GM23338 (cell line): Measurements from ENCODE around the gene CSRNP3. TPM values are rescaled to one million over a fixed set of nuclear protein-coding genes. Genes with fewer than 3 reads are reported as not detected.

Source experiments
- polyA plus RNA-seq: library from polyadenylated mRNA; unstranded; fragments of >200 nt; fragmentation: Nextera tagmentation; extraction: Ambion mirVana; gene quantifications from 2 replicates; pipeline ENCODE4 v1.2.1, GENCODE V29; 2016
- total RNA-seq: library from RNA; depleted of rRNA; stranded (reverse); fragments of >200 nt; shearing (Covaris generic); gene quantifications from 2 replicates; pipeline ENCODE4 v1.2.3, GENCODE V29; 2014; rRNA removed

The CSRNP3 gene
- total and polyA plus RNA-seq, 2 experiments from 2014 or later = 3.8 to 6.8 TPM

Other genes starting within 250 kb of the CSRNP3 start
- gene SCN2A, start 230.3 kb upstream of the CSRNP3 start, total RNA-seq = 0.52 and 0.82 TPM in 2 replicates
- gene SCN2A, start 230.3 kb upstream of the CSRNP3 start, polyA plus RNA-seq = 0.45 and 0.52 TPM in 2 replicates